NT2/D1 (cell line): ENCODE measurements around the gene PTPRN2.

Experiments used
- SUZ12 ChIP-seq: IDR thresholded peaks from 2 replicates; pipeline ENCODE4 v1.6.1; 2011; ENCODE audit not compliant: insufficient read length, insufficient read depth; ENCODE audit errors: extremely low read depth
- ZNF274 ChIP-seq: IDR thresholded peaks from 2 replicates; pipeline ENCODE4 v1.6.1; 2011; ENCODE audit warnings: mild to moderate bottlenecking, low read depth, low read length

DNA sequence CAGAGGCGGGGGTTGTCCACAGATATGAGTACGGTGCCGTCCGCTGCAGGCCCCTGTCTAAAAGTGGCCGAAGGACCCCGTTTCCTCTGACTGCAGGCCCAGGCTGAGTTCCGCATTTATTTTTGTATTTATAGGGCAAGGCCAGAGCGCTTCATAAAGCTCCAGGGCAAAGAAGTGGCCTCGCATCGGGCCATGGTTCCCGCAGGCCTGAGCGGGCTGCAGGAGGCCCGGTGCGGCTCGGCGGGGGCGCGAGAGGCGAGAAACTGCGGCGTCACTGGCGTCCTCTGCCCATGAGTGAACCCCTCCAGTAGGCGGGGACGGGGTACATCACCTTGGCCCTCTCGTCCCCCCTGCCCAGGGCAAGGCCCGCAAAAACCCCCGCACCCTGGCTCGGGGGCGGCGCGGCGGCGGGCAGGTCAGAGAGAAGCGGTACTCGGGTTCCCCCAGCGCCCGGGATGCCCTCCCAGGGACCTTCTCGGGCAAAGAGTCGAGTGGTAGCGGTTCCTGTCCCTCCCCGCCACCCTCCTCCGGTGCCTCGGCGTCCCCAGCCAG is 895.1 kb downstream of the PTPRN2 start:
- TF ChIP-seq SUZ12, result no peak
- no peak for TF ChIP-seq ZNF274
